ENCODE results near the gene HOXB5.

DNA sequence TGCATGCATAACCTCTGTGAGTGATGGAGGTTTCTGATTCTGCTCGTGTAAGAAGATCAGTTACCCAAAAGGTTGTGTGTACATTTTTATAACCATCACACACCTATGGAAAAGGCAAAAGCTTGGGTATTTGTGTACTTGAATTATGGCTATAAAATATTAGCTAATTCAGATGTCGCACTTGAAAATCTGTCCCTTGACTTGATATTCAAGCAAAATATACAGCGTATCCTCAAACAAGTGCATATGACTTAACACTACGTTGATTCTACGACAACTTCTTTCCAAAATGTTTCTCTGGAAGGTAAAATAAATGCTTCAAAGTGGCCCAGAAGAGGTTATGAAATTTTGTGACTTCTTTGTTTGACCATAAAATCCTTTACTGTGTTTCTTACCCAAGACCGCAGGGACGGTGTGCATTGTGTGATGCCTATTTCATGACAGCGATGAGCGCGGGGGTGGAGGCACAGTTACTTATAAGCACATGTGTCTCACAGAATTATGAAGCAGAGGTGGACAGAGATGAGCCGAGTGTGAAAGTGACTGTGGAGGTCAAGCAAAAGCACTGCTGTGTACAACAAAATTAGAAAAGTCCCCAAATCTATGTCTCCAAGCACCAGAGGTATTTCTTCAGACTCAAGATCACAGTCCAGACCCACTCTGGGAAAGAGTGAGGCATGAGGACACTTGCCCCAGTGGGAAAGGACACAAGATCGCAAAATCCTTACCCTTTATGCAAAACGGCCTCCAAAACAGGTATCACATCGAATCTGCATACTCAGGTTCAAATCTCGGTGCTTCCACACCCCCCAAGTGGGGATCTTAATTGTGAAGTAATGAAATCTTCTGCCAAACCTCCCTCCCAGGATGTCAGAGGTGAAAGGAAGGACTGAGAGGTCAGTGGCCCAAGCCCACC, 36.7 kb upstream of the HOXB5 start:
- TF ChIP-seq, protein P1, sequence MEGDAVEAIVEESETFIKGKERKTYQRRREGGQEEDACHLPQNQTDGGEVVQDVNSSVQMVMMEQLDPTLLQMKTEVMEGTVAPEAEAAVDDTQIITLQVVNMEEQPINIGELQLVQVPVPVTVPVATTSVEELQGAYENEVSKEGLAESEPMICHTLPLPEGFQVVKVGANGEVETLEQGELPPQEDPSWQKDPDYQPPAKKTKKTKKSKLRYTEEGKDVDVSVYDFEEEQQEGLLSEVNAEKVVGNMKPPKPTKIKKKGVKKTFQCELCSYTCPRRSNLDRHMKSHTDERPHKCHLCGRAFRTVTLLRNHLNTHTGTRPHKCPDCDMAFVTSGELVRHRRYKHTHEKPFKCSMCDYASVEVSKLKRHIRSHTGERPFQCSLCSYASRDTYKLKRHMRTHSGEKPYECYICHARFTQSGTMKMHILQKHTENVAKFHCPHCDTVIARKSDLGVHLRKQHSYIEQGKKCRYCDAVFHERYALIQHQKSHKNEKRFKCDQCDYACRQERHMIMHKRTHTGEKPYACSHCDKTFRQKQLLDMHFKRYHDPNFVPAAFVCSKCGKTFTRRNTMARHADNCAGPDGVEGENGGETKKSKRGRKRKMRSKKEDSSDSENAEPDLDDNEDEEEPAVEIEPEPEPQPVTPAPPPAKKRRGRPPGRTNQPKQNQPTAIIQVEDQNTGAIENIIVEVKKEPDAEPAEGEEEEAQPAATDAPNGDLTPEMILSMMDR (conservative IDR thresholded peaks at IDR 0.05 in 1 of 2, IDR thresholded peaks at IDR 0.05 in 1 of 2; ENCODE audit: extremely low read depth in 1 of 2, insufficient read depth in 1 of 2, low read depth in 1 of 2, low read length in 2 of 2) = no peak
- peak; percentile 56 for TF ChIP-seq EZH2 (IDR thresholded peaks at IDR 0.05; ENCODE audit: borderline replicate concordance, low read length)
